NAMALWA (cell line): ENCODE measurements around the gene NBPF1.
"Not testable (repeated sequence)": the region's sequence is repeated elsewhere in the genome, so short reads cannot be mapped to it uniquely, and the experiment has no call there.

Experiments used
- DNase-seq: peaks from one replicate; pipeline ENCODE4 v3.0.0-alpha.2; 2015; ENCODE audit warnings: low spot score

The NBPF1 gene

DNA sequence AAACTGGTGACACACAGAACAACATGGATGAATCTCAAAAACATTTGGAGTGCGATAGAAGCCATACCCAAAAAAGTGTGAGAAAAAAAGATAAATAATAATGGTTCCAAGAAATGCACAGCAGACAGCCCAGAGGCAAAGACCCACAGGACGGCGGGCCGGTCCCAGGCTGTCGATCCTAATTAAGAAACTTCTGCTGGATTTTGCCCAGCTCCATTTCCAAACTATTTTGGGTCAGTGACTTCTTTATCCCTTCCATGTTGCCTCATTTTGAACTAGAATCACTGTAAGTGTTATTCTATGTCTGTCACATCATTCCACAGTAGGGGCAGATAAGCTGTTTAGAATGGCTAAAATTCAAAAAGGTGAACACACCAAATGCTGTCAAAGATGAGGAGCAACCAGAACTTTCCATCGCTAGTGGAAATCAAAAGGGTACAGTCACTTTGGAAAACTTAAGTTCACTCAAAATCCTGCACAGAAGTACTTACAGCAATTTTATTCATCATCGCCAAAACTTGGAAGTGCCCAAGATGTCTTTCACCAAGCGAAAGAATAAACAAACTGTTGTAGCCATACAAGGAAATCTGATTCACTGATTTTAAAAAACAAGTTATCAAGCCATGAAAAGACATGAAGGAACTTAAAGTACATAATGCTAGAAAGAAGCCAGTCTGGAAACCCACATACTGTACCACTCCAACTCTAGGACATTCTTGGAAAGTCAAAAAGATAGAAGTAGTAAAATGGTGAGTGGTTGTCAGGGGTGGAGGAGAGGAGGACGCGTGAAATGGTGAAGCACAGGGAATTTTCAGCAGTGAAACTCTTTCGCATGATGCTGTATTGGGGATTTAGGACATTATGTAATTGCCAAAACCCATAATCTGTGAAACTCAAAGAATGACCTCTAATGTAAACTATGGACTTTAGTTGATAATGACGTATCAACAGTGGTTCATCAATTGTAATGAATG lies 7.5 kb downstream of the NBPF1 start:
- DNase-seq = no peak

DNA sequence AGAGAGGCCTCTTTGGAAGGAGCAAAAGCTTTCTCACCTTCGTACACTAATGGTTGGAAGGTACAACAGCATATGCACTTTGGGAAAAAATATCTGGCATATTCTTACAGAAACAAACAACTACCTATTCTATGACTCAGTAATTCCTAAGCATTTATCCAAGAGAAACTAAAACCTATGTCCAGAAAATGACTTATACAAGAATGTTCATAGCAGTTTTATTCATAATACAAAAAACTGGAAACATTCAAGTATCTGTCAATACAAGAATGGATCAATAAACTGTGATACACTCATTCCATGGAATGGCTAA lies 8.2 kb downstream of the NBPF1 start:
- DNase-seq = no peak

DNA sequence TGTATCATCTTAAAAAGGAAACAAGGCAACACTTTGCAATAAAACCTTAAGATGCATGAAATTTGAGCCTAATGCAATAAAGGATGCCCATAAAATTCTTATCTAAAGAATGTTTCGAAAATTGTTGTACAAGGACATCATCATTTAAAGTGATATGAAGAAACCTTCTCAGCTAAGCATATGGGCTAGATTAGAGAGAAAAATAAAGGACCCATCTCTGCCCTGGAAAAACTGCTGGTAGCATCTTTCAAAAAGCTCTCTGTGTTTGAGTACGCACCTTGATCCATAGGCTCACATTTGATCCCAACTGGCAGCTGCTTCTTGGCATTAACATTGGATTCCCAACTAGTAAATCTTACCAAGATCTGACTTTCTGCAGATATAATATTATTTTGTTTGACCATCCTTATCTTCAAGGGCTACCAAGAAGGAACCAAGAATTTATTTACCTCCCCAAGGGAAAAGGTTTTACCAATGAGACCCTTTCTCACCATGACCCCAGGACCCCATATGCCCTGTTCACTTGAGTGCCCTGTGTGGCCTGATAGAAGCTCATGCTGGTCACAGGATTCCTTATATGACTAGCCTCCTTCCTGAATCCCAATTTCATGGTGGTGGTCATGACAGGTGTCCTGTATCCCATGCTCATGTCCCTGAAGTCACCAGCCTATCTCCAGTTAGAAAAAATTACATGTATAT lies 8.7 kb downstream of the NBPF1 start:
- not testable (repeated sequence) for DNase-seq

DNA sequence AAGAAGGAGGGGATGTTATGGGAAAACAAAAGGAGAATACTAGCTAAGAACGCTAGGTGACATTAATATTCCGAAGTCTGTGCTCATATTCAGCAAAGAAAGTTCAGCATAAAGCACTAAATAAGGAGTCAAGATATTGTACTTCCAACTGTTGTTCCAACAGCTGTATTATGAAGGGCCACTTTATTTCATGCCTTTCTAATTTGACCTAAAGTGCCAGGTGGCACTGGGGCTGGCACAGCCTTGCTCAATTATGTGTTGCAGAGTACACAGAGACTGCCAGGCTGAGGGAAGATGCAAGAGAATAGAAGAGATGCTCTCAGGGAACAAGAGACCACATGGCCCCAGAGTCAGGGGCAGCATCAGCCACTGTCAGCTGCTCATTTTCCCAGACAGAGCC lies 9.7 kb downstream of the NBPF1 start:
- not testable (repeated sequence) for DNase-seq

DNA sequence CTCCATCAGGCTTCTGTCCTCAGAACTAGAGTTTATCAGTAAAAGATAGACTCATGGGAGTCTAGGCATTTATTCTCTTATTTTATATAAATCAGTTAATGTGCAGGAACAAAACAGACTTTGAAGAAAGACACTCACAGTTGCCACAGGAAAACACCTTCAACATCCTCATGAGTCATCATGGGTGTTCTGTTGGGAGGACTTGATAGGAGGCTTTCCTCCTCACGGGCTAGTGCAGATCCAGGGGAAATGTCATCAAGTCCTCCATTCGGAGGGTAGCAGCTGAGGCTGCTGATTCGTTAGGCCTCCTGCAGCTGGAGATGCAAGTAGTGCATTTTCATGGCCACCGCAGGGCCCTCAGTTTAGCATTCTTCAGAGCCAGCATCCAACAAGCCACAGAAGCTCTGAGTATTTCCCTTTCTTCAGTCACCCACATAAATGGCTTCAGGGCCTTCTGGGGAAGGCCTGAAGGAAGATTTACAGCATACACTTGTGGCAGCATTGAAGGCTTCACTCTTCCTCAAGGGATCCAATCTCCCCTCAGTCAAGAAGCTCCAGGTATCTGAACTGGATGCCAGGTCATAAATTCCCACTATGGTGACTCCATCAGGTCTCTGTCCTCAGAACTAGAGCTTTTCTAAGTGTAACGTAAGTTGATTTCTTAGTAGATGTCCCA lies 10.9 kb downstream of the NBPF1 start:
- DNase-seq = peak; percentile 0

DNA sequence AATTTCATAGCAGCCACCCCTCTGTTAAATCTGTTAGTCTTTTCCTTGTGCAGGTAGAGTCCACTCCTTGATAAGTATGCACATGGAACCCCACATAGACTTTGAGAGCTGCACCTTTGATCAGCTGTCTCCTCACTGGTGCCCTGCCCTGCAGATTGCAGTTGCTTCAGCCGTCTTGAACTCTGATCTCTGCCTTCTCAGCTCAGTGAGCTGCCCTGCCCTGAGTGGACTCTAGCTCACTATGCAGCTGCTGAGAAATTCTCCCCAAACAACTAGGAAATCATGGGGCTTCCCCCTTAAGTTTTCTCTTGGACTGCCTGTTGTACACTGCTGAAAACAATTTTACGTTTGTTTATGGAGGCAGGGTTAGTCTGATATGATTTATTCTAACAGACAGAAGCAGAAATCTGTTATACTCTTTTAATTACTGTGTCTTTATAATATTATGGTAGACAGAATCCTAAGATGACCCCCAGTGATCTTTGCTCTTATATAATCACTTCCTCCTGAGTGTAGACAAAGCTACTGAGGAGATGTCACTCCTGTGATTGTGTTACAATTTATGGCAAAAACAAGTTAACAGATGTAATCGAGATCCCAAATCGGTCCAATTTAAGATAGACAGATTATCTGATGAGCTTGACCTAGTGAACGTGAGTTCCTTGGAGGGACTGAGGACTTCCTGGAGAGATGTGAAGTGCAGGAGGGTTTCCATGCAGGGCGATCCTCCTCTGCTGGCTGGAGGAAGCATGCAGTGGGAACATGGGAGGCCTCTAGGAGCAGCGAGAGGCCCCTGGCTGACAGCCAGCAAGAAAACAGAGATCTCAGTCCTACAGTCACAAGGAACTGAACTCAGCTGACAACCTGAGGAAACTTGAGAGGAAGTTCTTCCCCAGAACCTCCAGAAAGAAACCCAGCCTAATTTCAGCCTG lies 12.2 kb downstream of the NBPF1 start:
- peak; percentile 2 for DNase-seq

DNA sequence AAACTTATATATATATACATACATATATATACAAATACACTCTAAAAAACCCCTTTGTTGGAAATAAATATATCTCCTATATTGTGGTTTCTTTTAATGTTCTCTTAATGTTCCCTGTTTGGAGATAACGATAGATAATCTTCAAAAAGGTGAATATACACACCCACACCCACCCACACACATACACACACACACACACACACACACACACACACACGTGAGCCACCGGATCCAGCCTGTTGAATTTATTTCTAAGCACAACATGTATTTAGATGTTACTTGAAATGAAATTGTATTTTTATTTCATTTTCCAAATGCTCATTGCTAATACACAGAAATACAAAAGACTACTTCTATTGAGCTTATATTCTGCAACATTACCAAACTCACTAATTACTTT lies 14.0 kb downstream of the NBPF1 start:
- DNase-seq = not testable (repeated sequence)

DNA sequence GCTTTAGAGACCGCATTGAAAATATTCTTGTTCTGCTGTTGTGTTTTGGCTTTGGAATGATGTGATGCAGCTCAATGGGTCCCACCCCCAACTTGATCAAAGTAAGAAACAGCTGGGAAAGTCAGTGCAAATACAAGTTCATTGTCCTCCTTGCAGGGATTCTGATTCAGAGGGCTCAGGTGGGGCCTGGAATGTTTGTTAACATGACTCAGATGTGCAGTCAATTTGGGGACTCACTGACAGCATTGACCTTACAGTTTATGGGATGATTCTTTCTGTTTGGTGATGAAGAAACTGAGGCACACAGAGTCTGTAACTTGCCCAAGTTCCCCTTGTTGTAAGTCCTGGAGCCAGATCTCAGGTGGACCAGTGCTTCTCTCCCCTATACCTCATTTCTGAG lies 18.1 kb downstream of the NBPF1 start:
- DNase-seq = not testable (repeated sequence)

DNA sequence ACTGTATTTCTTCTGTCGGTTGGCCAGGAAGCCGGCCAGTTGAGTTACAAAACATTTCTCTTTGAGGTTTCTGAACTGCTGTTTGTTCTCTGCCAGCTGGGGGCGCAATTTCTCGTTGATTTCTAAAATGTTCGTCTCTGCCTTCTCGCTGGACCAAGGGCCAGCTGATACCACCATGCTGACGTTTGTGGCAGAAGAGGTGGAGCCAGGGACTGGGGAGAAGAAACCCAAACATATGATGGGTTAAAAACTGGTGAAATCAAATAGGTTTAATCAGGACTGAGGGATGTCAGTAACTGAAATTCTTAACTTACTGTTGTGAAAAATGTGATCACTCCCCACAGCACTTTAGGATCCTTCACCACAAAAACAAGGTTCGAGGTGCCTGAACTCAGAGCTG lies 21.5 kb downstream of the NBPF1 start:
- DNase-seq = not testable (repeated sequence)

DNA sequence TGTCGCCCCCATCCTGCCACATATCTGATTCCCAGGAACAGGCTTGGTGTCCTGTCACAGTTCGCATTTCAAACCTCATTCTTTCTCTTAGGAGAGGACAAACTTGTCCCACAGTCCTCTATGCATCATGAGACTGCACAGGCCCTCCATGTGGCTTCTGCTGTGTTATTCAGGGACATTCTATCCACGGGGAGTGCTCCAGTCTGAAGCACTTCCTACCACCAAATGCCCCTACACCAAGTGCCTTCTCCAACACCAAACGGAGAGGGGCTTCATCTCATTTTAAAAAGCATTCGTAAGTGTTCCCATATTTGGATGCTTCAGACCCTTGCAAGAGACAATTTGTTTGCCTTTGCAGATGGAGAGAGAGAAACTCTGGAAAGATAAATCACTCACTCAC lies 25.3 kb downstream of the NBPF1 start:
- peak; percentile 15 for DNase-seq

DNA sequence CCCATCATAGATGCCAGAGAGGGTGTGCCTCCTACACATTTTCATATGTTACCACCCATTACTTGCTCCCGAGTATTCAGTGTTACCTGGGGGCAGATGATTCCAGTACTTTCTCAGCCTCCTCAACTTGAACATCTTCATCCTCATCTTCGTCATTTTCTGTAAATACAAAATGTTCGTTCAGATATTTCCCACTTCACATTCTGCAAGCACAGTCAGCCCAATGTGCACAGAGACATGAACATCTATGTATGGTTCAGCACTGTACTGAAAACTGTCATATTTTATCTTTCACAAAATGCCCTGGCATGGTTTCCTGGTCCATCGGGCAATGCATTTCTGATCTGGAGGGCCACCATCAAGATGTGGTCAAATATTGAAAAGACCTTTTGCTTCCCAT lies 25.7 kb downstream of the NBPF1 start:
- not testable (repeated sequence) for DNase-seq

DNA sequence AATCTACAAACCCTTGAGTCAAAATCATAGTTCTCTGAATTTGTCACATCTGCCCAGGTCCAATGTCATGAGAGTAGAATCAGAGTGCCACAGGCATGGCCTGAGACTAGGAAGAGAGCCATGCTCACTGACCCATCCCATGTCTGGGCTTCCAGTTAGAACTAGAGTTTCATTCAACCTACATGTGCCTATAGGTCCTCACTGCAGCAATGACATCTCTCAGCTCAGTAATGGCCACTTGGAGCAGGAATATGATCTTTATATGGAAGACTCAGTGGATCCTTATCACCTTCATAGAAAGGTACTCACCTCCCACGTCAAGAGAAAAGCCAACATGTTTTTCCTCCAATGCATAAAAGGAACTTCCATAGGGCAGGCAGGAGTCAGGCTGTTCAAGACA lies 48.0 kb downstream of the NBPF1 start:
- not testable (repeated sequence) for DNase-seq

DNA sequence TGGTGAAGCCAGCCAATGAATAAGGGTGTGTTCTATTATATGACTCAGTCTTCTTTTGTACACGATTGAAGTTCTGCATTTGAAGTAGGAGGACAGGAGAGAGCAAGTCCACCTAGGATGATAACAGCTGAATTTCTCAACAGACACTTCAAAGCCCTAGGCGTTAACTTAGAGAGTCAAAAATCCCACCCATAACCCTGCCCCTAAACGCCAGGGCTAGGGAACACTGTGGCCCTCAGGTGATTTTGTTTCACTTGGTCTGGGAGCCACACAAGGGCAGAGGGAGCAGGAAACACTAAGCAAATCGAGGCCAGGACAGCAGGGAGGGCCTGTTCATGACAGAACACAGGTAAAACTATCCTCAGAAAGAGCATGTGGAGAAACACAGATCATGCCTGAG lies 52.3 kb downstream of the NBPF1 start:
- not testable (repeated sequence) for DNase-seq

DNA sequence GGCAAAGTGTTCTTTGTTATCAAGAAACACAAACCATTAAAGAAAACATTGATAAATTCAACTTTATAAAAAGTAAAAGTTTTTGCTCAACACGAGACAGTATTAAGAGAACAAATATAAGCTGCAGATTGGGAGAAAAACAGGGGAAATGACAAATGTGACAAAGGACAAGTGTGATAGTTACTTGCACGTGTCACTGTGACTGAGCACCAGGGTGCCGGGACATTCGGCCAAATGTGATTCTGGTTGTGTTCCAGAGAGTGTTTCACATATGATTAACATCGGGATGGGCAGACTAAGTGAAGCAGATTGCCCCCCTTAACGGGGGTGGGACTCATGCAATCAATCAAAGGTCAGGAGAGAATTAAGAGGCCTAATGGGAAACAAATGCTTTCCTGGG lies 52.9 kb downstream of the NBPF1 start:
- DNase-seq = not testable (repeated sequence)

DNA sequence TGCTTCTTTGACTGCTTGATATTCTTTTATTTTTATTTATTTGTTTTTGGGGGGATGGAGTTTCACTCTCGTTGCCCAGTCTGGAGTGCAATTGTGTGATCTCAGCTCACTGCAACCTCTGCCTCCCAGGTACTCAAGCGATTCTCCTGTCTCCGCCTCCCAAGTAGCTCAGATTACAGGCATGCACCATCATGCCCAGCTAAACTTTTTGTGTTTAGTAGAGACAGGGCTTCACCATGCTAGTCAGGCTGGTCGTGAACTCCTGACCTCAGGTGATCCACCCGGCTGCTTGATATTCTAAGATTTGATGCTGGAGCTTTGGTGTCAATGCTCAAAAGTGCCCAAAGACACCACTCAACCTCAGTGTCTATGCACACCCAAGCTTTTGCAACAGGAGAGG lies 53.7 kb downstream of the NBPF1 start:
- DNase-seq = not testable (repeated sequence)

DNA sequence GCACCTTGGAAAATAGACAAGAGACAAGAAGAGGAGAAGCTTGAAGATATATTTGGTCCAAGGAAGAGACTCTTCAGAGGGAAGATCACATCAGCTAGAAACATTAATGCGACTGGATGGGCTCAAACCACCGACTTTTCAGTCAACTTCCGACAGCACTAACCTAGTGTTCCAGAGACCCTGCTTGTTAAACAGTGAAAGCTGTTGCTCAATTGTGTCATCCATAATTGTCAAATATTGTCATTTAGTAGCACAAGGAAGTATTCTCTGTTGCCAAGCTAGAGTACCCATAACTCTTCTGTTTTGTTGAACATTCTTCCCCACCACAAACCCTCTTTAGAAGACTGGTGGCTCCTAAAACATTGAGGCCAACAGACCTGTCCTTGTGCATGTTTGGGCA lies 56.3 kb downstream of the NBPF1 start:
- not testable (repeated sequence) for DNase-seq

DNA sequence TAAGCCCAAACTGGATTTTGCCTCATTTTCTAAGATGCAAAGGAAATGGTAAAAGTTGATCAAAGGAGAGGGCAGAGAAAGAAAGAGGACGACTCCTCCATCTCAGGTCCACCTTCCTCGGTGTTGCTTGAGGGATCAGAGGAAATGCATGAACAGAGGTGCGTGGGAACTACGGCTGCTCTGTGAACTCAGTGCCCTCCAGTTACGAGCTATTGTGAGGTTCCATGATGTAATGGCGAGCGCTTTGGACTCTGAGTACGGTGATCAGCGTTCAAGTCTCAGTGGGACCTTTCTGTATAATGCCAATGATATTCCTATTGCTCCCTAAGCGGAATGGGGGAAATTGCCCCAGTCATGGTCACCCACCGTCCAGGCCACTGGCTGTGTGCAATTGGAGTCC lies 60.1 kb downstream of the NBPF1 start:
- DNase-seq = not testable (repeated sequence)

DNA sequence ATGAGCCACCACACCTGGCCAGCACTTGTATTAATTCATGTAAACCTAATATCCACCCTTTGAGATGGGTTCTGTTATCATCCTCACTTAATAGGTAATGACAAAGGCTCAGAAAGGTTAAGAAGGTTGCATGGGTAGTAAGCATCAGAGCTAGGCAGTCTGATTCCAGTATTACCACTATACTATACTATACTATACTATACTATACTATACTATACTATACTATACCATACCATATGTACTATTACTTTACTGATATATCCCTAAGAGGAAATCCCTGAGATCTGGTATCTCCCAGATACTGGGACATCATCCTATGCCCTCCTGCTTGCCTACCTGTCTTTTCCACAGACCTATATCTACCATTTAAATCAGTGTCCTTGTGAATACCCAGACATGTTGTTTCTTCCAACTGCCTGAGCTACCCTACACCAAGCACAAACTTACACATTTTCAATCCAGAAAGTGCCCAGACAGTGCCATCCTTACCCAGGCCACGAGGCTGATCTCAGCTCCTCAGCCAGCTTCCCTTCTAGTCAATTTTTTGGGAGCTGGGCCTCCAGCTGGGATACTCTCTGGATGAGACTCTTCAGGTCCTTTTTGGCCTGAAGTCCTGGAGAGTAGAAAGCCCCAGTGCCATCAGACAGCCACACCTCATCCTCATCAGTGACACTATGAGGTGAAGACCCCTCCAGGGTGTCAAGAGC lies 63.0 kb downstream of the NBPF1 start:
- not testable (repeated sequence) for DNase-seq

DNA sequence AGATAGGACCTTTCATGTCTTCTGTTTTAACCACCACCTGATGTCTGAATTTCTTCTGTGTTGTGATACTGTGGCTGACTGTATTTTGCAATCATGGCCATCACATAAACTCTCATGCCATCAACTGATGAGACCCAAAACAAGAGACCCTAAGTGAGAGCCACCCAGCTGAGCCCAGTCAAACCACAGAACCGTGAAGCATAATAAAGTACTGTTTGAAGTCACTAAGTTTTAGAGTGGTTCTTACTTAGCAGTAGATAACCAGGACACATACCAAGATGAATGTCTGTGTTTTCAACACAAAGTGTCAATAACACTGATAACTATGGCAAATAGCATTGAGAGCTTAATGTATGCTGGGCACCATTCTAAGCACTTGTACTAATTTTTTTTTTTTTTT lies 63.8 kb downstream of the NBPF1 start:
- not testable (repeated sequence) for DNase-seq

DNA sequence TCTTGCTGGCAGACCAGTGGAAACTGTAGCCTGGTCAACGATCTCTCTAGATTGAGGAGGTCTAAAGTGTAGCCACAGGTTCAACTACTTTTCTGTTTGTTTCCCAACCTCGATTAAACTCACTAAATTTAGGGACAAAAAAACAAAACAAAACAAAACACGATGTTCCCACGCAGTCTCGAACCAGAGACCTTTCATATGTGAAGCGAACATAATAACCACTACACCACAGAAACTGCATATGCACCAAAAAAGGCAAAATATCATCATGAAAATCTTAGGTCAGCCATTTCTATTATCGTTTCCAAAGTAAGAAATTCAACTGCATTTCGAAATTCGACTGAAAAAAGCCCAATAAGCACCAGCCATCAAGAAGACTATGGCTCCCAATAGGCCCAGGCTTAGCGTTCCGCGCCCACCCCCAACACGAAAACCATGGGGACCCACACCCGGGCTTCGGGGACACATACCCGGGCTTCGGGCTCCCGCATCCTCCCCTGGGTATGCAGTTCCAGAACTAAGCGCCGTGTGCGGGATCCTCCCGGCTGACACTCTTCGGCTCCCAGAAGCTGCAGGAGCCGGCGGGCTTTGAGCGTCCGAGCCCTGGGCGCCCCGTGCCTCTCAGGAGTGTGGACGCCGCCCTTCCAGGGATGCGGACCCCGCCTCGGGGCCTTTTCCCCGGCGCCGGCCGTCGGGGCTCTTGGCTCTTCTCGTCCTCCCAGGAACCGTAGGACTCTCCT lies 65.7 kb downstream of the NBPF1 start:
- DNase-seq = not testable (repeated sequence)
